Measurements from ENCODE around the gene TMEM144.

Gene TMEM144

GRCh38 chr4:158209825-158210807, at the start of gene TMEM144:
TMEM144 (plus strand) TSS chr4:158210486; CDS start chr4:158212668, 2,182 bp downstream.
- DNase-seq, result peak; percentile 60

GRCh38 chr4:158161551-158162354, 48.5 kb upstream of the TMEM144 start:
- no peak for DNase-seq

GRCh38 chr4:158162631-158163030, 47.7 kb upstream of the TMEM144 start:
- DNase-seq, result no peak

GRCh38 chr4:158163941-158164767, 46.1 kb upstream of the TMEM144 start:
- no peak for DNase-seq

GRCh38 chr4:158164768-158165213, 45.5 kb upstream of the TMEM144 start:
- no peak for DNase-seq

- no peak for DNase-seq
These were observed 43.6 kb upstream of the TMEM144 start for GRCh38 chr4:158166701-158167100.

GRCh38 chr4:158168606-158169005, 41.7 kb upstream of the TMEM144 start:
- no peak for DNase-seq

- no peak for DNase-seq
These were observed 40.8 kb upstream of the TMEM144 start for GRCh38 chr4:158169506-158169905.

- no peak for DNase-seq
These were observed 40.2 kb upstream of the TMEM144 start for GRCh38 chr4:158169931-158170690.

- DNase-seq, result peak; percentile 25
These were observed 39.4 kb upstream of the TMEM144 start for GRCh38 chr4:158170691-158171561.

GRCh38 chr4:158172261-158173258, 37.7 kb upstream of the TMEM144 start, which contains the start of gene GASK1B:
GASK1B (minus strand) TSS chr4:158173025; CDS start chr4:158171375, 1,650 bp downstream.
- no peak for DNase-seq

GRCh38 chr4:158176108-158176507, 34.2 kb upstream of the TMEM144 start:
- DNase-seq, result no peak

- DNase-seq, result no peak
These were observed 33.5 kb upstream of the TMEM144 start for GRCh38 chr4:158176776-158177175.

- no peak for DNase-seq
These were observed 30.8 kb upstream of the TMEM144 start for GRCh38 chr4:158179465-158179864.

GRCh38 chr4:158181906-158182305, 28.4 kb upstream of the TMEM144 start:
- DNase-seq, result no peak

GRCh38 chr4:158182736-158183135, 27.6 kb upstream of the TMEM144 start:
- DNase-seq, result no peak

GRCh38 chr4:158186815-158187214, 23.5 kb upstream of the TMEM144 start:
- DNase-seq, result no peak

GRCh38 chr4:158189422-158189821, 20.9 kb upstream of the TMEM144 start:
- no peak for DNase-seq

GRCh38 chr4:158190718-158191117, 19.6 kb upstream of the TMEM144 start:
- no peak for DNase-seq

All from stimulated activated CD4-positive, alpha-beta T cell treated with anti-CD3 and anti-CD28 coated beads, Interleukin-1b, Interleukin-23, amount 100 ng/mL, for 48 hours (primary cell).